Measurements from ENCODE around the gene ABHD14A. TPM values are rescaled to one million over a fixed set of nuclear protein-coding genes. Genes with fewer than 3 reads are reported as not detected.

Gene ABHD14A
- polyA plus RNA-seq, 1 donor (not counting 4 experiments of a cell fraction or from before 2014, with no cell fraction given) = 6.9 TPM

- Histone ChIP-seq H3K4me3 (ENCODE audit: control insufficient read depth in 2 of 3, extremely low read depth in 1 of 3, insufficient read depth in 2 of 3, low read depth in 1 of 3, low read length in 3 of 3) (no peak overlapping the region), H2AFZ (ENCODE audit: control insufficient read depth, low read length) (no peak overlapping the region), H3K4me2 (ENCODE audit: control insufficient read depth, extremely low read depth, insufficient read depth, low read depth, low read length) (no peak overlapping the region), H3K9me1 (ENCODE audit: control insufficient read depth, extremely low read depth, insufficient read depth, low read length) (no peaks in the 10 kb centered on the region), H3K27ac (ENCODE audit: control insufficient read depth, insufficient read depth, low read length) (no peak overlapping the region), H3K79me2 (ENCODE audit: control insufficient read depth, insufficient read depth, low read length) (peaks cover 4% of the 10 kb centered on the region), H3K36me3 (ENCODE audit: control insufficient read depth in 2 of 2, extremely low read depth in 1 of 2, insufficient read depth in 2 of 2, low read length in 2 of 2) (peaks cover 2 to 6% of the 10 kb centered on the region in 2 experiments), H3K27me3 (ENCODE audit: control insufficient read depth, extremely low read depth, insufficient read depth, low read length) (no peaks in the 10 kb centered on the region), H3K9me3 (ENCODE audit: control insufficient read depth, low read depth, low read length) (no peaks in the 10 kb centered on the region), H4K20me1 (ENCODE audit: control insufficient read depth, extremely low read depth, insufficient read depth, low read length) (no peaks in the 10 kb centered on the region), H3K4me1 (ENCODE audit: control insufficient read depth, extremely low read depth, insufficient read depth, low read length) (peaks cover 14% of the 10 kb centered on the region), H3K9ac (ENCODE audit: control insufficient read depth, extremely low read depth, insufficient read depth, low read length) (no peak overlapping the region)
- FAIRE-seq = no peak
- TF ChIP-seq EZH2 (IDR thresholded peaks at IDR 0.05; ENCODE audit: low read length) (no peak), CTCF (optimal IDR thresholded peaks at IDR 0.05 in 1 of 3, IDR thresholded peaks at IDR 0.05 in 1 of 3, conservative IDR thresholded peaks at IDR 0.05 in 1 of 3; ENCODE audit: extremely low read depth in 1 of 3, insufficient read depth in 2 of 3, low read length in 3 of 3) (no peak)
- no peak for DNase-seq (ENCODE audit: low read depth, low spot score)
- dilution Hi-C loops (cut with MboI; ENCODE audit: extremely low pct_ligation_motif_present, low sequenced_read_pairs) = no loop called here
Observed at GRCh38 chr3:51986010-51986947, 11.4 kb downstream of the ABHD14A start.

GRCh38 chr3:51987568-51987967, 12.7 kb downstream of the ABHD14A start:
- no peak overlapping the region for H3K27ac ChIP-seq (ENCODE audit: control insufficient read depth, insufficient read depth, low read length)
- DNase-seq (ENCODE audit: low read depth, low spot score) (no peak), FAIRE-seq (no peak)
- dilution Hi-C loops (cut with MboI; ENCODE audit: extremely low pct_ligation_motif_present, low sequenced_read_pairs) = no loop called here
- H4K20me1 ChIP-seq (ENCODE audit: control insufficient read depth, extremely low read depth, insufficient read depth, low read length) = peaks cover 3% of the 10 kb centered on the region
- no peak overlapping the region for H3K4me2 ChIP-seq (ENCODE audit: control insufficient read depth, extremely low read depth, insufficient read depth, low read depth, low read length)
- peaks cover 9% of the 10 kb centered on the region for H3K79me2 ChIP-seq (ENCODE audit: control insufficient read depth, insufficient read depth, low read length)
- no peak overlapping the region for H2AFZ ChIP-seq (ENCODE audit: control insufficient read depth, low read length)
- H3K4me1 ChIP-seq (ENCODE audit: control insufficient read depth, extremely low read depth, insufficient read depth, low read length) = peaks cover 11% of the 10 kb centered on the region
- peaks cover 8 to 19% of the 10 kb centered on the region in 2 experiments for H3K36me3 ChIP-seq (ENCODE audit: control insufficient read depth in 2 of 2, extremely low read depth in 1 of 2, insufficient read depth in 2 of 2, low read length in 2 of 2)
- H3K27me3 ChIP-seq (ENCODE audit: control insufficient read depth, extremely low read depth, insufficient read depth, low read length) = no peaks in the 10 kb centered on the region
- no peak overlapping the region for H3K9ac ChIP-seq (ENCODE audit: control insufficient read depth, extremely low read depth, insufficient read depth, low read length)
- TF ChIP-seq CTCF (optimal IDR thresholded peaks at IDR 0.05 in 1 of 3, IDR thresholded peaks at IDR 0.05 in 1 of 3, conservative IDR thresholded peaks at IDR 0.05 in 1 of 3; ENCODE audit: extremely low read depth in 1 of 3, insufficient read depth in 2 of 3, low read length in 3 of 3) = no peak
- TF ChIP-seq EZH2 (IDR thresholded peaks at IDR 0.05; ENCODE audit: low read length) = no peak
- H3K9me3 ChIP-seq (ENCODE audit: control insufficient read depth, low read depth, low read length) = no peaks in the 10 kb centered on the region
- H3K4me3 ChIP-seq (ENCODE audit: control insufficient read depth in 2 of 3, extremely low read depth in 1 of 3, insufficient read depth in 2 of 3, low read depth in 1 of 3, low read length in 3 of 3) = no peak overlapping the region
- peaks cover under 1% of the 10 kb centered on the region for H3K9me1 ChIP-seq (ENCODE audit: control insufficient read depth, extremely low read depth, insufficient read depth, low read length)

Measured in keratinocyte (primary cell).